ENCODE data around the gene CSMD2. TPM values are rescaled to one million over a fixed set of nuclear protein-coding genes. Genes with fewer than 3 reads are reported as not detected.
A peak's percentile ranks its signal among the peaks of the same experiment; 100 is the strongest.

CSMD2 gene
- total RNA-seq, 1 donor from 2014 or later: 1.8 TPM

- H3K4me1 Mint-ChIP-seq (ENCODE audit: unreplicated experiment): no peaks in the 10 kb centered on the region
- H3K27ac Mint-ChIP-seq: peak overlapping the region; percentile 19
- no peaks in the 10 kb centered on the region for H3K36me3 Mint-ChIP-seq
- TF ChIP-seq, protein P1, sequence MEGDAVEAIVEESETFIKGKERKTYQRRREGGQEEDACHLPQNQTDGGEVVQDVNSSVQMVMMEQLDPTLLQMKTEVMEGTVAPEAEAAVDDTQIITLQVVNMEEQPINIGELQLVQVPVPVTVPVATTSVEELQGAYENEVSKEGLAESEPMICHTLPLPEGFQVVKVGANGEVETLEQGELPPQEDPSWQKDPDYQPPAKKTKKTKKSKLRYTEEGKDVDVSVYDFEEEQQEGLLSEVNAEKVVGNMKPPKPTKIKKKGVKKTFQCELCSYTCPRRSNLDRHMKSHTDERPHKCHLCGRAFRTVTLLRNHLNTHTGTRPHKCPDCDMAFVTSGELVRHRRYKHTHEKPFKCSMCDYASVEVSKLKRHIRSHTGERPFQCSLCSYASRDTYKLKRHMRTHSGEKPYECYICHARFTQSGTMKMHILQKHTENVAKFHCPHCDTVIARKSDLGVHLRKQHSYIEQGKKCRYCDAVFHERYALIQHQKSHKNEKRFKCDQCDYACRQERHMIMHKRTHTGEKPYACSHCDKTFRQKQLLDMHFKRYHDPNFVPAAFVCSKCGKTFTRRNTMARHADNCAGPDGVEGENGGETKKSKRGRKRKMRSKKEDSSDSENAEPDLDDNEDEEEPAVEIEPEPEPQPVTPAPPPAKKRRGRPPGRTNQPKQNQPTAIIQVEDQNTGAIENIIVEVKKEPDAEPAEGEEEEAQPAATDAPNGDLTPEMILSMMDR (conservative IDR thresholded peaks at IDR 0.05): peak; percentile 77
- peaks cover 42% of the 10 kb centered on the region for H3K27me3 Mint-ChIP-seq
- H3K4me3 Mint-ChIP-seq: no peak overlapping the region
- no peaks in the 10 kb centered on the region for H3K9me3 Mint-ChIP-seq
- no peak for DNase-seq (ENCODE audit: extremely low spot score, unreplicated experiment)
Observed at GRCh38 chr1:33634806-33635205, 530.2 kb downstream of the CSMD2 start.

GRCh38 chr1:33634143-33634542, 530.9 kb downstream of the CSMD2 start:
- H3K4me1 Mint-ChIP-seq (ENCODE audit: unreplicated experiment): no peaks in the 10 kb centered on the region
- H3K27ac Mint-ChIP-seq: no peak overlapping the region
- H3K36me3 Mint-ChIP-seq: no peaks in the 10 kb centered on the region
- H3K27me3 Mint-ChIP-seq: peaks cover 42% of the 10 kb centered on the region
- TF ChIP-seq, protein P1 (conservative IDR thresholded peaks at IDR 0.05): no peak
- no peak overlapping the region for H3K4me3 Mint-ChIP-seq
- DNase-seq (ENCODE audit: extremely low spot score, unreplicated experiment): no peak
- H3K9me3 Mint-ChIP-seq: no peaks in the 10 kb centered on the region

DNA sequence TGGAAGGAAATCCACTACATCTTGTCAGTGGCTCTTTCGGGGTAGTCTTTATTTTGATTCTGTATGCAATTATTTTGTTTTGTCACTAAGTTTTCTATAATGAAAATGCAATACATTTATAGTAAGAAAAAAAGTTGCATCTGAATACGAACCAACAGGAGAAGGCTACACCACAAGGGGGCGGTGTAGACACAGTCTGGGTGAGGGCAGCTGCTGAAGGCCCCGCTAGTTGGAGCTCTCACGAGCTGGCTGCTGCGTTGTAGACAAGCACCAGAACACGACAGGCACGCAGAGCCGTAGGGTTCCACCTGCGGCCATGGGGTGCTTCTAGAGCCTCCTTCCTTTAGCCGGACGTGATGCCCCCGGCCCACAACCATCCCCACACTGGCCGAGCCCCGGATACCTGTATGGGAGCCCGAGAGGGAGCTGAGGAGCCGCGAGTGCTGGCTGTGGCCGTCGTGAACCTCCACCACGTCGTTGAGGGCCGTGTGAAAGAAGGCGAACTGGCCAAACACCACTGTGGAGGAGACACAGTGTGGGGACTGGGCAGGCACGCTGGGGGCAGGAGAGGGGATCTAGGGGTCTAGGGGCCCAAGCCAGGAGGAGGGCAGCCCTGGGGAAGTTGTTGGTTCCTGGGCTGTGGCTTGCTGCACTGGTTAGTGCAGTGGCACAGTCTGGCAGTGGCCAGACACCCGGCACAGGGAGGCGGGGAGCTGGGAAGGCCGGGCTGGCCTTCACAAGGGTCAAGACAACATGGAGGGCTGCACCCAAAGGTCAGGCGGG, 531.8 kb downstream of the CSMD2 start:
- no peaks in the 10 kb centered on the region for H3K9me3 Mint-ChIP-seq
- TF ChIP-seq, protein P1 (conservative IDR thresholded peaks at IDR 0.05): peak; percentile 99
- peaks cover 36% of the 10 kb centered on the region for H3K27me3 Mint-ChIP-seq
- H3K36me3 Mint-ChIP-seq: no peaks in the 10 kb centered on the region
- peak; percentile 89 for DNase-seq (ENCODE audit: extremely low spot score, unreplicated experiment)
- H3K4me3 Mint-ChIP-seq: no peak overlapping the region
- no peaks in the 10 kb centered on the region for H3K4me1 Mint-ChIP-seq (ENCODE audit: unreplicated experiment)
- no peak overlapping the region for H3K27ac Mint-ChIP-seq

DNA sequence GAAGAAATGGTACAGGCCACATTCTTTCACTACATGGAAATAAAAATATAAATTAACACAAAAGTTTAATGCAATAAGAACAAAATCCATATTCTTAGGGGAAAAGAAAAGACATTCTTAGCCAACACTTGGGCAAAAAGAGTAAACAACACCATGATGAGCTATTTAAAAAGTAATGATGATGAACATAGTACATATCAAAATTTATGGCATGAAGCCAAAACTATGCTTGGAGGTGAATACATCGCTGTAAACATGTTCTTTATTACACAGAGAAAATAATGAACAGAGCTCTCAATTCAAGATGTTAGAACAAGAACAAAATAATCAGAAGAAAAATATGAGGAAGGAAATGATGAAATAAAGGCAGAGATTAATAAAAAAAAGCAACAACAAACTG, 534.3 kb downstream of the CSMD2 start:
- no peak for DNase-seq (ENCODE audit: extremely low spot score, unreplicated experiment)
- Mint-ChIP-seq H3K4me3 (no peak overlapping the region), H3K4me1 (ENCODE audit: unreplicated experiment) (no peaks in the 10 kb centered on the region), H3K9me3 (no peaks in the 10 kb centered on the region), H3K27ac (no peak overlapping the region), H3K36me3 (no peaks in the 10 kb centered on the region), H3K27me3 (peaks cover 41% of the 10 kb centered on the region)
- TF ChIP-seq, protein P1 (conservative IDR thresholded peaks at IDR 0.05): no peak

- Mint-ChIP-seq H3K9me3 (no peaks in the 10 kb centered on the region), H3K4me3 (no peak overlapping the region), H3K27ac (no peak overlapping the region), H3K27me3 (peaks cover 29% of the 10 kb centered on the region), H3K36me3 (no peaks in the 10 kb centered on the region), H3K4me1 (ENCODE audit: unreplicated experiment) (no peaks in the 10 kb centered on the region)
- DNase-seq (ENCODE audit: extremely low spot score, unreplicated experiment): peak; percentile 25
- TF ChIP-seq, protein P1 (conservative IDR thresholded peaks at IDR 0.05): no peak
Observed at GRCh38 chr1:33626801-33627200, 538.2 kb downstream of the CSMD2 start.

All from type B pancreatic cell (in vitro differentiated cells).